Astrocyte of the spinal cord (primary cell): Measurements from ENCODE around the gene LIN9.

ENCODE experiments used
- DNase-seq: peaks from one replicate; pipeline ENCODE4 v3.0.0; 2011; ENCODE audit warnings: low read depth, low spot score
- H3K4me3 ChIP-seq: 2 replicates; pipeline ENCODE4 v1.5.1; 2011; ENCODE audit warnings: low read depth, mild to moderate bottlenecking, low read length, moderate library complexity
- CTCF ChIP-seq: IDR thresholded peaks from 2 replicates; pipeline ENCODE4 v1.5.1; 2012; ENCODE audit warnings: low read depth, mild to moderate bottlenecking, low read length, inconsistent platforms
- in situ Hi-C: cut with HindIII; loops from 2 replicates; pipeline ENCODE4 v1.10.0; 2017; ENCODE audit warnings: low sequenced_read_pairs

Gene LIN9

GRCh38 chr1:226308723-226309397 lies at the start of gene LIN9:
Gene LIN9, minus strand, starts transcription at chr1:226309164. Its CDS starts 25 bp downstream, at chr1:226309139.
- in situ Hi-C loops = no loop called here
- peak within 1 kb of the TSS; percentile 76 for H3K4me3 ChIP-seq
- TF ChIP-seq CTCF = peak; percentile 5
- DNase-seq = peak; percentile 92

DNA sequence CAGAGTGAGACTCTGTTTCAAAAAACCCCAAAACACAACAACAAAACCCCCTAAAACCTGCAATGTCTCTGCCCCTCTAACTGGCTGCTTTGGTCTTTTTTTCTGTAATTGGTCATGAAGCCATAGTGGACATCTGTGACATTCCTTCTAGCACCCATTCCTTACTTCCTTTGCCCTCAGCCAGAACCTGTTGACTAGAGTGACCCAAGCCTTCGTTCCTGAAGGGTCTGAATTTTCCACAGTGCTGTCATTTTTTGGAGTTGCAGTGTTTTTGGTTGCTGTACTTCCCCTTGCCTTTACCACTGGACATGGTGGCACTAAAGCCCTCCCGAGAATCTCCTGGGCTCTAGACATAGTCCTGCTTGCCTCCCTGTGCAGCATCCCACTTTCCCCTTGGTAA lies 48.5 kb upstream of the LIN9 start:
- no peak overlapping the region for H3K4me3 ChIP-seq
- TF ChIP-seq CTCF = no peak
- in situ Hi-C loops = no loop called here
- no peak for DNase-seq

DNA sequence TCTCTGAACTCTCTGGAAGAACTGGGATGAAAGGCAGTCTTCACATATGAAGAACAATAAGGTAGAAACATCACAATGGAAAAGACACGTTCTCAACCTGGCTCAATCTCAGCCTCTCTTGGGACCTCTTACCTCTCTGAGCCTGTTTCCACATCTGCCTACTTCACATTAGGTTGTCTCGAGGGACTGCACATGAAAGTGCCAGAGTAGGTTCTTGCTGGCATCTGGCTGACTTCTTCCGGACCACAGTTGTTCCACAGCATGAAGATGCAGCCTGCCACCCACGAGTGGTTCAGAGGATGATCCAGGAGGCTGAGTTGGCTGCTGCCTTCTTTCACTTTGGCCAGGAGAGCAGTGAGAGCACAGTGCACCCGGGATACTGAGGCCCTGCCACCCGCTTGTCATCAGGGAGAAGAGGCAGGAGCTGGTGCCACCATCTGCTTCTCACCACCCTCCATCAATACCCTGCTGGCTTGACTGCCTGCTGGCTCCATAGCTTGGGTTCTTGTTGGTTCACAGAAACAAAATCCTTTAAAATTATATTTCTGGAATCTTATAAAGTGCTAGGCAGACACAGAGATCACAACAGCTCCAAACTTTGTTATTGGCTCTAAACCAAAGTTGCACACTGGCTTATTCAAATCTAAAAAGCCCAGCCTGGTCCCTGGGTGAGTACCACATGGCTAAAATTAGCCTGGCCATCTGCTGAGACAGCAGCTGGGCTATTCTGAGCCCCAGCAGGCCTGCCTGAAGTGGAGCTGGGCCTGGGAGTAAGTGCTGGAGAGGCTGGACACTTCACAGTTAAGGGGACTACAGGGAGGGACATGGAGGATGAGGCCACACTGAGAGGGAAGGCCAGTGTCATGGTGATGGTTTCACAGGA lies 46.9 kb upstream of the LIN9 start:
- no peak for DNase-seq
- TF ChIP-seq CTCF = no peak
- no peak overlapping the region for H3K4me3 ChIP-seq
- in situ Hi-C loops = no loop called here

DNA sequence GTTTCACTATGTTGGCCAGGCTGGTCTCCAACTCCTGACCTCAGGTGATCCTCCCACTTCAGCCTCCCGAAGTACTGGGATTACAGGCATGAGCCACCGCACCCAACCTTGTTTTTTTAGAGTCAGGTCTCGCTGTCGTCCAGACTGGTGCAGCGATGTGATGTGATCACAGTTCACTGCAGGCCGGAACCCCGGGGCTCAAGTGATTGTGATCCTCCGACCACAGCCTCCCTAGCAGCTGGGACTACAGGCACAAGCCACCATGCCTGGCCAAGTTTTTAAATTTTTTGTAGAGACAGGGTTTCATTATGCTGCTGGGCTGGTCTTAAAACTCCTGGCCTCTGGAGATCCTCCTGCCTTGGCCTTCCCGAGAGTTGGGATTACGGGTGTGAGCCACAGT lies 46.1 kb upstream of the LIN9 start:
- H3K4me3 ChIP-seq = no peak overlapping the region
- no peak for DNase-seq
- in situ Hi-C loops = no loop called here
- no peak for TF ChIP-seq CTCF

DNA sequence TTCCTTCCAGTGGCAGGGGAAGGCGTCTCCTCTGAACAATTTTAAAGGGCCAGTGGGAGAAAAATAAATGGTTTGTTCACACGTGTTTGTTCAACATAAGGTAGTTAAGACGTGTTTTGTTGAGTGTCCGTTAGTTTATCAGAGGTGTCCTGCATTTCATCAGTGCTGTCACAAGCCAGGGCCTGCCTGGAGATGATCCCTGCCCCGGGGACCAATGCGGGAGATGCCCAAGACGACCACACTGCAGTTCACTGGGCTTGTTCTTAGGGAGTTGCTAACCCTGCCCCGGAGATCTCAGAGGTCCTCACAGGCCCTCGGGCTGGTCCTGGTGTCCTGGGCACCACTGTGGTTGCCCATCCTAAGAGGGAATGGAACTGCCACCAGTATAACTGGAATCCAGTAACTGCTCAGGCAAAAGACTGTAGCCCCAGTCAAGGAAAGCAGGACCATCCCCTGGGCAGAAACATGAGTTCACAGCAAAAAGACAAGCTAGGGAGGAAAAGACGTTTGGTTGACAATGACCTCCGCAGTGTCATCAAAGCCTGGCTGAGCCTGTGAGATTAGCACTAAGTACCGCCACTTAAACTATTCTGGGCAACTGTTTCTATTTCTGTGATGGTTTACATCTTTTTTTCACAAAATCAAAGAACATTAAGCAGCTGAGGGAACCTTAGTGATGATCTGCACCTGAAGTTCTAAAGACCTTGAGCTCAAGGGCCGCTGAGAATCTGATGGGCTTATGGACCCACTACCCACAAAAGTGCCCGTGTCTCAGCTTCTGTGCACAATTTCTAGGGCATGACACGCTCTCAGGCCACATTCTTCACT lies 44.9 kb upstream of the LIN9 start:
- no peak for DNase-seq
- no peak for TF ChIP-seq CTCF
- in situ Hi-C loops = no loop called here
- no peak overlapping the region for H3K4me3 ChIP-seq

- no peak for TF ChIP-seq CTCF
- DNase-seq = no peak
- in situ Hi-C loops = no loop called here
- H3K4me3 ChIP-seq = no peak overlapping the region
These were observed 42.7 kb upstream of the LIN9 start for GRCh38 chr1:226351709-226352108.
